Measurements from ENCODE around the gene CHPF2.
A peak's percentile ranks its signal among the peaks of the same experiment; 100 is the strongest.

The CHPF2 gene

DNA sequence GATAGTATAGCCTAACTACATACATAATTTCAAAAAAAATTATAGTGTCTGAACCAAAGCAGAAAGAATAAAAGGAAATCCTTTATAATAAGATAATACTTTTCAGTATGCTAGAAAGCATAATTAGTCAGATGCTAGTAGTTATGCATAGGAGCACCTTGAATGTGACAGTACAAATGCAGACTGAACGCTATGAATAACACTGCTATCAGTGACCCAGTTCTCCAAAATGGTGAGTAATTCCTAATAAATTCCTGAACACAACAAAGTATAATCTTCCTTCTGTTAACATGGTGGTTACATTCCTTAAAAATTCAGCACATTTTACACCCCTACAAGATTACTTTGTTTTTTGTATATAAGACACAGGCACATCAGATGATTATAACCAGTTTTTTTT lies 1.2 kb upstream of the CHPF2 start:
- no peak for DNase-seq (ENCODE audit: low spot score)
- CTCF ChIA-PET = no interaction called here
- no peak for TF ChIP-seq CTCF (conservative IDR thresholded peaks at IDR 0.05; ENCODE audit: low read depth)
- H3K27ac ChIP-seq = no peak overlapping the region
- POLR2A ChIA-PET (ENCODE audit: low non-redundant PET) = no interaction called here

GRCh38 chr7:151232917-151233701 lies 826 bp downstream of the CHPF2 start:
- TF ChIP-seq CTCF (conservative IDR thresholded peaks at IDR 0.05; ENCODE audit: low read depth) = no peak
- CTCF ChIA-PET = no interaction called here
- DNase-seq (ENCODE audit: low spot score) = peak; percentile 67
- H3K27ac ChIP-seq = peak overlapping the region; percentile 76
- POLR2A ChIA-PET (ENCODE audit: low non-redundant PET) = no interaction called here

GRCh38 chr7:151233804-151234203 lies 1.5 kb downstream of the CHPF2 start:
- no peak for TF ChIP-seq CTCF (conservative IDR thresholded peaks at IDR 0.05; ENCODE audit: low read depth)
- CTCF ChIA-PET = no interaction called here
- POLR2A ChIA-PET (ENCODE audit: low non-redundant PET) = no interaction called here
- peak overlapping the region; percentile 76 for H3K27ac ChIP-seq
- no peak for DNase-seq (ENCODE audit: low spot score)

DNA sequence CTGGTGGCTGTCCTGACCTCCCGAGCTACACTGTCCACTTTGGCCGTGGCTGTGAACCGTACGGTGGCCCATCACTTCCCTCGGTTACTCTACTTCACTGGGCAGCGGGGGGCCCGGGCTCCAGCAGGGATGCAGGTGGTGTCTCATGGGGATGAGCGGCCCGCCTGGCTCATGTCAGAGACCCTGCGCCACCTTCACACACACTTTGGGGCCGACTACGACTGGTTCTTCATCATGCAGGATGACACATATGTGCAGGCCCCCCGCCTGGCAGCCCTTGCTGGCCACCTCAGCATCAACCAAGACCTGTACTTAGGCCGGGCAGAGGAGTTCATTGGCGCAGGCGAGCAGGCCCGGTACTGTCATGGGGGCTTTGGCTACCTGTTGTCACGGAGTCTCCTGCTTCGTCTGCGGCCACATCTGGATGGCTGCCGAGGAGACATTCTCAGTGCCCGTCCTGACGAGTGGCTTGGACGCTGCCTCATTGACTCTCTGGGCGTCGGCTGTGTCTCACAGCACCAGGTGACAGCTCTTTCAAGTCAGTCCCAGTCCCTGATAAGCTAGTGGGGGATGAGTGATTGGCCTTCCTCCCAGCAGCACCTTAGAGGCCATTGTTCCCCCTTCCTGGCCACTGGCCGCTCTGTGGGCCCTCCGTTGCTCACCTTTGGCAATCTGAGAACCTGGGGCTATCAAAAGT lies 3.0 kb downstream of the CHPF2 start:
- ChIA-PET POLR2A (ENCODE audit: low non-redundant PET) (no interaction called here), CTCF (no interaction called here)

DNA sequence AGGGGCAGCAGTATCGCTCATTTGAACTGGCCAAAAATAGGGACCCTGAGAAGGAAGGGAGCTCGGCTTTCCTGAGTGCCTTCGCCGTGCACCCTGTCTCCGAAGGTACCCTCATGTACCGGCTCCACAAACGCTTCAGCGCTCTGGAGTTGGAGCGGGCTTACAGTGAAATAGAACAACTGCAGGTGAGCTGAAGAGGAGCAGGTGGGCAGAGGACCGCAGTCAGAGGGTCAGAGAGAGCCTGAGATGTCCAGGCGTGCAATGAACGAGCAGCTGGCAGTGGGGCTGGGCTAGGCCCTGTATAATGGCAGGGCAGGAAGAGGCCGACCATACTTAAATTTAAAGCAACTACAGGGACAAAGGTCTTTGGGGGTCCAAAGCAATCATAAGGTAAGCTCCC lies 4.1 kb downstream of the CHPF2 start:
- no peak for TF ChIP-seq CTCF (conservative IDR thresholded peaks at IDR 0.05; ENCODE audit: low read depth)
- ChIA-PET CTCF (no interaction called here), POLR2A (ENCODE audit: low non-redundant PET) (no interaction called here)
- DNase-seq (ENCODE audit: low spot score) = no peak
- H3K27ac ChIP-seq = no peak overlapping the region

More for the DNA sequence above, 3.0 kb downstream of the CHPF2 start:
- peak overlapping the region; percentile 1; the same call in 1 of the 2 replicates for H3K27ac ChIP-seq
- no peak for DNase-seq (ENCODE audit: low spot score)
- TF ChIP-seq CTCF (conservative IDR thresholded peaks at IDR 0.05; ENCODE audit: low read depth) = no peak

- H3K27ac ChIP-seq = no peak overlapping the region
- no peak for TF ChIP-seq CTCF (conservative IDR thresholded peaks at IDR 0.05; ENCODE audit: low read depth)
- ChIA-PET POLR2A (ENCODE audit: low non-redundant PET) (no interaction called here), CTCF (no interaction called here)
- DNase-seq (ENCODE audit: low spot score) = no peak
Observed at GRCh38 chr7:151237244-151238189, 5.2 kb downstream of the CHPF2 start.

All from RWPE1 (cell line).